Bronchial epithelial cell (primary cell): ENCODE results near the gene MPPE1. TPM values are rescaled to one million over a fixed set of nuclear protein-coding genes. Genes with fewer than 3 reads are reported as not detected.
A peak's percentile ranks its signal among the peaks of the same experiment; 100 is the strongest.
"Not testable (repeated sequence)": the region's sequence is repeated elsewhere in the genome, so short reads cannot be mapped to it uniquely, and the experiment has no call there.

Experiments
- DNase-seq: peaks from one replicate; pipeline ENCODE4 v3.0.0-alpha.2; 2010; ENCODE audit warnings: low read depth
- FAIRE-seq: peaks from 2 replicates; lab custom pipeline; 2011; peaks lifted over from hg19 to GRCh38; lab: Jason Lieb, UNC
- H3K27me3 ChIP-seq: 2 replicates; pipeline ENCODE4 v1.5.1; 2011; ENCODE audit warnings: low read length; ENCODE audit not compliant: control insufficient read depth, insufficient read depth
- H3K36me3 ChIP-seq: 2 replicates; pipeline ENCODE4 v1.5.1; 2011; ENCODE audit warnings: low read length; ENCODE audit not compliant: control insufficient read depth, insufficient read depth
- H3K4me3 ChIP-seq: 2 replicates; pipeline ENCODE4 v1.5.1; 2011; ENCODE audit warnings: mild to moderate bottlenecking, low read depth, low read length, control low read depth
- CTCF ChIP-seq: IDR thresholded peaks from 2 replicates; pipeline ENCODE4 v1.5.1; 2011; ENCODE audit warnings: mild to moderate bottlenecking, moderate library complexity, low read length, control low read depth, inconsistent platforms; ENCODE audit not compliant: insufficient read depth, severe bottlenecking
- total RNA-seq: library from RNA; depleted of rRNA; stranded (reverse); fragments of >200 nt; gene quantifications from 2 replicates; pipeline ENCODE4 v1.2.1, GENCODE V29; 2014

MPPE1 gene
- total RNA-seq, 1 donor from 2014 or later = 22.1 TPM

GRCh38 chr18:11859282-11859830 lies 48.8 kb downstream of the MPPE1 start:
- FAIRE-seq = no peak
- TF ChIP-seq CTCF = no peak
- no peak overlapping the region for H3K4me3 ChIP-seq

GRCh38 chr18:11857177-11857887 lies 50.8 kb downstream of the MPPE1 start:
- no peak for TF ChIP-seq CTCF
- Histone ChIP-seq H3K4me3 (no peak overlapping the region), H3K27me3 (no peaks in the 10 kb centered on the region), H3K36me3 (no peaks in the 10 kb centered on the region)
- peak; percentile 100 for DNase-seq
- peak; percentile 100 for FAIRE-seq

More at GRCh38 chr18:11859282-11859830, 48.8 kb downstream of the MPPE1 start:
- H3K36me3 ChIP-seq = no peaks in the 10 kb centered on the region
- DNase-seq = no peak
- H3K27me3 ChIP-seq = no peaks in the 10 kb centered on the region

DNA sequence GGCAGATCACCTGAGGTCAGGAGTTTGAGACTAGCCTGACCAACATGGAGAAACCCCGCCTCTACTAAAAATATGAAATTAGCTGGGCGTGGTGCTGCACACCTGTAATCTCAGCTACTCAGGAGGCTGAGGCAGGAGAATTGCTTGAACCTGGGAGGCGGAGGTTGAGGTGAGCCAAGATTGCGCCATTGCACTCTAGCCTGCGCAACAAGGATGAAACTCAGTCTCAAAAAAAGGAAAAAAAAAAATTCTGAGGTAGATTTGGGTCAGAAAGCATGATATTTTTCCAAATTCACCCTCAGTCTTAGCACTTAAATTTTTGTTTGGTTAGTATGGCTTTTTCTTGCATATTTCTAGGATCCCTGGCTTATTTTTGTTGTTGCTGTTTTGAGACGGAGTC lies 53.6 kb downstream of the MPPE1 start:
- not testable (repeated sequence) for H3K4me3 ChIP-seq, FAIRE-seq, H3K36me3 ChIP-seq, DNase-seq, H3K27me3 ChIP-seq

DNA sequence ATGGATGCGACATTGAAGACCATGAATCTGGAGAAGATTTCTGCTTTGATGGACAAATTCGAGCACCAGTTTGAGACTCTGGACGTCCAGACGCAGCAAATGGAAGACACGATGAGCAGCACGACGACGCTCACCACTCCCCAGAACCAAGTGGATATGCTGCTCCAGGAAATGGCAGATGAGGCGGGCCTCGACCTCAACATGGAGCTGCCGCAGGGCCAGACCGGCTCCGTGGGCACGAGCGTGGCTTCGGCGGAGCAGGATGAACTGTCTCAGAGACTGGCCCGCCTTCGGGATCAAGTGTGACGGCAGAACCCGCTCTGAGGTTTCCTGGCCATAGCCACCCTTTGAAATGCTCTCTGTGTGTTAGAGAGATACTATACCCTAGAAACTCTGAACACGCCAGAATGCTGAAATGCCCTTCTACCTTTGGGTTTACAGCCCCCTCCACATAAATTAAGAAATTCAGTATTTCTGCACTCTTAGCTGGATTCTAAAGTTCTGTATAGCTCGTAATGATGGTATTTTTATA lies 56.2 kb downstream of the MPPE1 start:
- DNase-seq = peak; percentile 37
- Histone ChIP-seq H3K4me3 (peak overlapping the region; percentile 85), H3K36me3 (no peaks in the 10 kb centered on the region), H3K27me3 (no peaks in the 10 kb centered on the region)
- TF ChIP-seq CTCF = no peak
- no peak for FAIRE-seq

- DNase-seq (peak; percentile 90), FAIRE-seq (no peak)
- H3K27me3 ChIP-seq = no peaks in the 10 kb centered on the region
- H3K36me3 ChIP-seq = no peaks in the 10 kb centered on the region
- H3K4me3 ChIP-seq = peak within 1 kb of the TSS; percentile 85
- TF ChIP-seq CTCF = no peak
Observed at GRCh38 chr18:11851146-11851805, 56.8 kb downstream of the MPPE1 start, which contains the start of gene CHMP1B. Gene CHMP1B, plus strand, starts transcription at chr18:11851413. Its CDS starts 99 bp downstream, at chr18:11851512.

DNA sequence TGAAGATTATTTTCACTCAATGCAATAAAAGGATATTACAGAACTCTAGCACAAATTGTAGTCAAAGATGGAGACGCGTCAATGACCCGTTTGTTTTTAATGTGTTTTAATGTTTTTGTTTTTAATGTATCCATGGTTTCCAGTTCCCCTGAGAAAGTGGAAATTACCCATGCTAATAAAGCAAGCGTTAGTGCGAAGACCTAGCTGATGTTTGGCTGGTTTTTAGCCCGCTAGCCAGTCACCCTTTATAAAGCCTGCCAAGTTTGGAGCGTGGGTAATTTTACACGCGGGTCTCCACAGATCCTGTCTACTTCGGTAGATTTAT lies 57.3 kb downstream of the MPPE1 start:
- Histone ChIP-seq H3K36me3 (no peaks in the 10 kb centered on the region), H3K4me3 (peak overlapping the region; percentile 85), H3K27me3 (no peaks in the 10 kb centered on the region)
- FAIRE-seq (no peak), DNase-seq (peak; percentile 47)
- TF ChIP-seq CTCF = no peak
